Right renal pelvis (tissue), 4 donors: Measurements from ENCODE around the gene DNAH8. TPM values are rescaled to one million over a fixed set of nuclear protein-coding genes. Genes with fewer than 3 reads are reported as not detected.

Experiments
- DNase-seq, 4 donors: peaks; one replicate each; pipeline ENCODE4 v3.0.0-alpha.2; 2013; ENCODE audit warnings: low read depth in 4 of 4, low spot score in 3 of 4, missing footprints in 1 of 4
- polyA plus RNA-seq, 4 donors: library from polyadenylated mRNA; unstranded; fragments of 120-200 nt; gene quantifications; one replicate each; pipeline ENCODE4 v1.2.1, GENCODE V29; 2013; ENCODE audit not compliant: insufficient read length in 4 of 4

The DNAH8 gene
- polyA plus RNA-seq, 4 donors: 0.17 to 0.49 (median 0.26) TPM

DNA sequence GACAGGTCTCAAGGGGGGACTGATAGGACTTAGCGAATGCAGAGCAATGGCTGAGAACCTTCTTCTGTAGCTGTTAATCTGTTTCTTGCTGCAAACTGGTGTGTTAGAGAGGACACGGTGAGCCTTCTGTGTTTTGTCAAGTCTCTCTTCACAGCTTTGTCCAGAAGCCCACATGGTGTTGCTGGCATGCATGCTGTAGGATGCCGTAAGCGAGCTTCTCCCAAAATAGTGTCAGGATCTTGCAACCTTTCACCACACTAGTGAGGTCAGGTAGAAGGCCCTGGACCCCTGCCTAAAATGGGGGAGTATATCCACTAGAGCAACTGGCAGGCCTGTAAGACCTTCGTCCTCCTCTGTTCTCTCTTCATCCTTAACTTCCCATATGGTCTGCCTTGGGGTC, 281.6 kb downstream of the DNAH8 start:
- DNase-seq: no peak

DNA sequence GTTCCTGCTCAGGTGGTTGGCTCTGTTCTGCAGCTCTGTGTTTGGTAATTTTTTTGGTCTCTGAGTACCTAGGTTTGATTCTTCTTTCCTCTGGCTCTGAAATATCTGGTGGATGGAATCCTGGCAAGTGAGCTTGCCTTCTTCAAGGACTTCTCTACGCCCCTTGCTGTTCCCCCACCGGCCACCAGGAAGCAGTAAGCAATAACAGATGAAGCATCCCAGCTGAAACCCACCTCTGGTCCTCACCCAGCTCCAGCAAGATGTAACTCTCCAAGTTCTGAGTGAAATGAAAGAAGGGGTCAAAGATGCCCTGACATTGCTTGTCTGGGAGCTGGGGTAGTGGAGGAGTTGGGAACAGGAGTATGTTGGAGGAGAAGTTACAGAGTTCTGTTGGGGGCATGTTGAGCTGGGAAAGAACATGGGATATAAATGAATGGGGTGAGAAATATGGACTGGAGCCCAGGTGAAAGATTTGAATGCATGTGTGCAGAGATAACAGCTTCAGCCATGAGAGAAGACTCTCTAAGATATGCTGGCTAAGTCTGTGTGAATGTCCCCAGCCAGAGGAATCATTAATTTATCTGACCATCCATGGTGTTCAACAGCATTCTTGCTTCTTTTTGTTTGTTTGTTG, 282.1 kb downstream of the DNAH8 start:
- peak; percentile 18 to 31 (median 24) for DNase-seq

DNA sequence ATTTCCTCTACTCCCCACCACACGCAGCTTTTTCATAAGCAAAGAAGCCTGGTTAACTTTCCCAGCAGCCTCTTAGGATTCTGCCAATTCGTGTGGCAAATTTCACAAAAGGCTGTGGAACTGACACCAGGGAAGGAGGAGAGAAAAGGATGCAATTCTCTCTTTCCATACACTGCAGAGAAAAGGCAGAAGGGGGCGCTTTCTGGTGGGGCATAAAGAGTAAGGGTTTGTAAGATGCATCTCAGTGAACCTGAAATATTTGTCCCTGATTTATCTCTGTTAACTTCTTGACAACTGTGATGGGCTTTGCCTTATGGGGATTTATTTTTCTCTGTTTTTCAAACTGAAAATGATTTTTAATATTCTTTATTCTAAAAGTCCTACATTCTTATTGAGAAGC, 288.0 kb downstream of the DNAH8 start:
- no peak for DNase-seq

DNA sequence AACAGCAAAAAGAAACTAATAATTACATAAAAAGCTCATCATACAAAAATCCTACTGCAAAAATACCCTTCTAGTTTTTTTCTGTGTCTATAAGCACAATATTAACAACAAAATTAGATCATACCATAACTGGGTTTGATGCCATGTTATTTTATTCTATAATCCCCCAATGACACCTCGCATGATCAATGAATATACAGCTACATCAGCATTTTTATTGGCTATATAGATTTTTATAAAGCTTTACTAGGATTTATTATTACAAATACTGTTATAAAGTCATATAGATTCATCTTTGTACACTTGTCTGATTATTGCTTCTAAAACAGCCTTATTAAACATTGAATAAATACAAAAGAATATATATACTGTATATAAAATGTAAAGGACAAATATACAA, 288.4 kb downstream of the DNAH8 start:
- DNase-seq: no peak

DNA sequence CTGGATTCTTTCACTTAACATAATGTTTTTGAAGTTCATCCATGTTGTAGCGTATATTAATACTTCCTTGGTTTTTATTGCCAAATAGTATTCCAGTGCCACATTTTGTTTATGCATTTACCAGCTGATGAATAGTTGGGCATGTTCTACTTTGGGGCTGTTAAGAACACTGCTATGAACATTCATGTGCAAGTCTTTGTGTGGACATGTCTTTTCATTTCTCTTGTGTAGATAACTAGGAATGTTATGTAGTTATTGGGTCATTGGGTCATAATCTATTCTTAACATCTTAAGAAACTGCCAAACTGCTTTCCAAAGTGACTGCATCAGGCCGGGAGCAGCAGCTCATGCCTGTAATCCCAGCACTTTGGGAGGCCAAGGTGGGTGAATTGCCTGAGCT, 289.7 kb downstream of the DNAH8 start:
- no peak for DNase-seq

DNA sequence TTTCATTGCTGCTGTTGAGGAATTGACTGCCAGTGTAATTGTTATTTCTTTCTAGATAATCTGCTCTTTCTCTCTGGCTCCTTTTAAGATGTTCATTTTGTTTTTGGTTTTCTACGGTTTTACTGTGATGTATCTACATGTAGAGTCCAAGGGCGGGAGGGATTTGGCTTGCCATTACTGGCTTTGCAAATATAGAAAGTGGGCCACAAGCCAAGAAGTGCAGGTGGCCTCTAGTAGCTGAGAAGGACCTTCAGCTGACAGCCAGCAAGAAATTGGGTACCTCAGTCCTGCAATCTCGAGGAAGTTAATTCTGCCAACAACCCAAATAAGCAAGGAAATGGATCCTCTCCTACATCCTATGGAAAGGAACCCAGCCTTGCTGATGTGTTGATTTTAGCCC, 290.7 kb downstream of the DNAH8 start:
- no peak for DNase-seq

DNA sequence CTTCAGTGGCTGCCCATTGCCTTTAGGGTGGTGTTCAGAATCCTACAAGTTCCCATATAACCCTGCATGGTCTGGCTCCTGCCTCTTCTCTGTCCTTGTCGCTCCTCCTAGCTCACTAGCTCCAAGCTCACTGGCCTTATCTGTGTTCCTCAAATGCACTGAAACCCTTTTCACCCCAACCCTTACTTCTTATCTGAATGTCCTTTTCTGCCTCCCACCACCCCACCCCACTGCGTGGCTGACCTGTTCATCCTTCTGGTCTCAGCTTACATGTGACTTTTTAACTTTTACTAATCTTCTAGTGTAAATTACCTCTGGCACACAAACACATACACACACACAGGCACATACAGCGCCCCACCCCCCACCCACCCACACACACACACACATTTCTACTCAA, 292.5 kb downstream of the DNAH8 start:
- no peak for DNase-seq

DNA sequence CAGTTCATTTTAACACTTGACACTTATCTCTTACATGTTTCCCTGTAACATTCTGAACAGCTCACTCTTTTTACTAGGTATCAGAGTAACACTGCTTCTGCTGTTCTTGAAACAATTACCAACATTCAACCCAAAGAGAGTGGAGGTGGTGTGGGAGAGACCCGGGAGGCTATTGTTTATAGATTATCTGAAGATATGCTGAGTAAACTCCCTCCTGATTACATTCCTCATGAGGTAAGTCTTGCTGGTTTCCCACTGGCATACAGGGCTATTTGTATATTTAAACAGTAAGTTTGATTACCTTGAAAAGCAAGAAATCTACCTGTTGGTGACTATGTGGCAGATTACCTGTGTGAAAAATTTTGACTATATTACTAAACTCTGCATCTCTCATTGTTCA, 293.6 kb downstream of the DNAH8 start:
- no peak for DNase-seq

DNA sequence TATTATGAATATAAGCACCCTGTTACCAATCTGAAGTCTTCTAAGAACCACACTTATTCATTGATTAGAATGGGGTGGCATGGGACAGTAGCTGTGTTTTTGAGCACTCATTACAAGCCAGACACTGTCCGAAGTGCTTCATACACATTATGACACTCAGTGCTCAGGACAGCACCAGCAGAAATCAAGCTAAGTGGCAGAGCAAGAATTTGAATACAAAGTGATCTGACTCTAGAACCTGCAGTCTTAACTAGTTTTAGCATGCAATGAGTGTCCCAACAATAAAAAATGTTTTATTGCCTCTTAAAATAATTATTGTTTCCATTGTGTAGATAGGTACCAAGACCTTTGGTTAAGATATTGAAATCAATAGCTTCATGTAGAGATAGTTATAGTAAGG, 294.4 kb downstream of the DNAH8 start:
- DNase-seq: no peak

DNA sequence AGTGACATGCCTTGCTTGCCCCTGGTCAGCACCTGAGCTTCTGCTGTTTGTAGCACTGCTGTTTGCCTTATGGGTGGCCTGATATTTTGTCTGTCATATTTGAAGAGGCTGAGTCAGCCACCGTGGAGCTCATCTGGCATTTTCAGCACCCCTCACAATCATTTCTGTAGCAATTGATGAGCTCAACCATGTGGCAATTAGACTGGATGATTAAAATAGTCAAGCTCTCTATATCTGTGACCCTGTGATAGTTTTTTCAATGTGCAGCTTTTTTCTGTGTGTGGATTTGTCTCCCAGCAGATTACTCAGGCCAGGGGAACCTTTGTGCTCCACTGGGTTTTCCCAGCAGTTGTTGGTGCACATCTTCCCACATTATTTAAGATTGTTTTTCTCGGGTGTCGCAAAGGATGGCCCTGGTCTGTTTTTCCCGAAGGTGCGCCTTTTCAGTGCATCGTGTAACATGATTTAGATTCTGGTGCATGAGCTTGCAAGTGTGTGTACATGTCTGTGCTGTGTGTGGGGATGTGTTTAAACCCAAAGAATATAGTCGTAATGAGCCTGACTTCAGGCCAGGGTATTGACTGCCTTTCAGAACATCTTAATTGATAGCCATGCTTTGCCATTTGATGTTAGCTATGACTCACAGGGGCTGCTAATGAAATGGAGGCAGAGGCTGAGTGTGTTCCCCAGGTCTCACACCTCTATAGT, 301.9 kb downstream of the DNAH8 start:
- no peak for DNase-seq

DNA sequence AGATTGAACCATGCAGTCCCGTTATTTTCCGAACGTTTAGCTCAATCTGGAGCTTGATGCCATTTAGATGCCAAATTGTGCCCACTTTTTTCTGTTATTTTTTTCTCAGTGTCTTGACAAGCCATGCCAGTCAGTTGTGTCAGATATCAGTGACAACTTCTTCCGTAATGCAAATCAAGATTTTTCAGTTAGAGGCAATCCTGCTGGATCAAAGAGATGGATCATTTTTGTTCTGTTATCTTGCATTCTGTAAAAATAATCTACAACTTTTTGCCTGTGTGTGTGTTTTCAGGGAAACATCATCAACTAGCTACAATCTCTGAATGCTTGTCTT, 302.4 kb downstream of the DNAH8 start:
- DNase-seq: no peak

DNA sequence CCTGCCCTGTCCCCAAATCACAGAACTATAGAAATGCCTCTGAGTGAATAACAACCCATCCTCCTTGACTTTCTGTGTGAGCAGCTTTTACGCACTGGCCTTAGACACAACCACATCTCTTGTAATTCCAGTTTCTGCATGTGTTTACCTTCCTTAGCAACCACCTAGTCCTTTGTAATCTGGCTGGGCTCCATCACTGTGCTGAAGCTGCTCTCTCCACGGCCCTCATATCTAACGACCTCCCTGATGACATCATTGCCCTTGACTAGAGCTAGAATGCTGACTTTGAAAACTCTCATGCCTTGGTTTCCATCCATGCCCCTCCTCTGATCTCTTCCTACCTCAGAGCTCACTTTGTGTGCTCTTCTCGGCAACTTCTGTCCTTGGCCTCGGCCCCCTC, 303.0 kb downstream of the DNAH8 start:
- no peak for DNase-seq

DNA sequence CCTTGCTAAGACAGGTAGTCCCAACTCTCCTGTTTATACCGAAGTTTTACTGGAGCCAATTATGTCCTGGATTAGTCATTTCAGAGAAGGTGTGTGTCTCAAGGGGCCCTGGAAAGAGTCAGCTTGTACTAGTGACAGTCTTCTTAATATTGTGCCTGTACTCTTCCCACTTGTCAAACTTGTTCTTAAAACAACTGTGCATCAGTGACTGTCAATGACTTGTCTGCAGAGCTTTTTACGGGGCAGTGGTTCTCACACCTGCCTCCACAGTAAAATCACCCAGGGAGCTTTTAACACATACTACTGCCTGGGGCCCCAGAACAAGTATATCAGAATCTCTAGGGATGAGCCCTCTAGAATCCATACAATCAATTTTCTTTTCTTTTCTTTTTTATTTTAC, 305.0 kb downstream of the DNAH8 start:
- DNase-seq: no peak

DNA sequence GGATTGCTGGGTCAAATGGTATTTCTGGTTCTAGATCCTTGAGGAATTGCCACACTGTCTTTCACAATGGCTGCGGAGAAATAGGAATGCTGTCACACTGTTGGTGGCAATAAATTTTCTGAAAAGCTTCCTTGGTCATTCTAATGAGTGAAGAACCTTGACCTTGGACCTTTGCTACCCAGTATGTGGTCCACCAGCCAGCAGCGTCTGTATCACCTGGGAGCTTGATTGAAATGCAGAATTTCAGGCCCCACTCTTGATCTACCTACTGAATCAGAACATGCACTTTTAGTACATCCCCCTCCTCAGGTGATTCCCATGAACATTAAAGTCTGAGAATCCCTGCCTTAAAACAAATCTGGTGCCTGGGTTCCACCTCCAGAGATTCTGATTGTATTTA, 305.9 kb downstream of the DNAH8 start:
- DNase-seq: no peak

DNA sequence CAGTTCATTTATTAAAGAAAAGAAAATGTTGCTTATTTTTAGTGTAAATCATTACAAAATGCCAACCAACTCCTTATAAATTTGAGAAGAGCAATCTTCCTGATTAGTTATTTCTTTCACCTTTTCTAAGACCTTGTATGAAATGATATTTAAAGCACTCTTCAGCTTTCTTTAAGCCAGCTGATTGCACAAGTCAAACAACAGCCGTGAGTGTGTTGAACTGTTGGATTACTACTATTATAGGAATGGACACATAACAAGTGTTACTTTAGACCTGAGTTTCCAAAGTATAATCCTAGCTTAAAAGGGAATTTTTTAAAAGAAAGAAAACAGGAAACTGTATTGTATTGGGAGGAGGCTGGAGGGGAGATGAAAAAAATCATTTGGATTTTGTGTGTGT, 306.7 kb downstream of the DNAH8 start:
- DNase-seq: no peak

DNA sequence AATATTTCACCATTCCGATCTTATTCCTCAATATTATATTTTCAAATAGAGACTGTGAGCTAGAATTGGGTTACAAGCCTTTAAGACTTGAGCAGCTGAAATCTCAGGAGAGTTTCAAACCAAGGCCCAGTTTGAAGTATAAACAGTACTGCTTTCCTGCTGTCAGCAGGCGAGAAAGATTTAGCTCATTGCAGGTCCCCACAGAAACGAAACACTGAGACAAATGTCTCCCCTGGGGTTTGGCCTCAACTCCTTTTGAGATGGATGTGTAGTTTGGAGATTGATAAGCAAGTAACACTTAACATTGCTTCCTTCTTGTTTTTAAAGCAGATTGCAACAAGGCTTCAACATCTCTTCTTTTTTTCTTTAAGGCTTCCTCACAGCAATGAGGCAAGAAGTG, 311.1 kb downstream of the DNAH8 start:
- DNase-seq: peak in 1 of 4 donors; percentile 5

DNA sequence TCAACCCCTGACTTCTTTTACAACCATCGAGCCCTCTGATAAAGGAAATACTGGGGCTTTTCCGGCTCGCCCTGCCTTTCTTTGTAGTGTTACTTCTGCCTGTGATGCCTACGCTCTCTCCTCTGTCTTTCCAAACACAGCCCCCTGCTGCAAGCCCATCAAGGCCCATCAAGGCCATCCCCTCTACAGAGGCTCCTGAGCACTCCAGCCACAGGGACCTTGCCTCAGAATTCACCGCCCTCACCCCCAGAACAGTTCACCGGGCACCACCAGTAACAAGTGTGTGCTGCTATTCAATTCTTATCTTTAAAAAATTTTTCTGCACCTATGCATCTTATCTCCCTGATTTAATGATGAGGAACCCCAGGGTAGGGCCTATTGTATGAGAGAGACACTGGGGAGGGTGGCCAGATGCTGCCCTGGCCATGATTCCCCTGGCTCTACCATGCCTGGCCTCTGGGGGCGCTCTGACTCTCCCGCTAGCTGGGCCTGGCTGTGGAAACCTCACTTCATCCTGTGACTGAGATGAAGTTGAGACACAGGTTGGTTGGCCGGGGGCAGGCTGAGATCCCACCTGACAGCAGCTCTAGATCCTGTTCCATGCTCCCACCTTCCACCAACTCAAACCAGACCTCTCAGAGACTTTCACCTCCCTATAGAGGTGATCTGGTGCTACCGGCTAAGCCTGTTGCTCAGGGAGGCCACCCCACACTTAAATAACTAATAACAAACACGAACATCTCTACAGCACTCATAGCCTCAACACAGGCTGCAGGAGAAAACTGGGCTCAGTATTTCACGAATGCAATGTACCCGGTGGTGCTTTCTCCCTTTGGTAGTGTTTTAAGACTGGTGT, 314.3 kb downstream of the DNAH8 start:
- no peak for DNase-seq

DNA sequence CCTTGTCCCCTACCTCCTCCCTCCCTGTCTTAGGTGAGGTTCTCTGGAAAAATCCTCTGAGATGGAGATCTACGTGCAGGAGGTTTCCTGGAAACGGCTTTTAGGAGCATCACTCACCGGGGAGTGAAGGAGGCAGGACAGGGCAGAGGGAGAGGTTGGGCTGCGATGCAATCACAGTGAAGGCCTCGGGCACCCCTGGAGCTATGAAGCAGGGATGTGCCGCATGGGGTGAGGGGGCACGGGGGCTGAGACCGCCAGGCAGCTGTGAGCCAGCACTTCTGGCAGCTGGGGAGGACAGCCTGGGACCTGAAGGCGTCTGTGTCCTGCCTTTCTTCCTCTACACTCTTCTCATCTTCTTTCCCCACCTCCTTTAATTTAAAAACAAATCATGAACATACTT, 320.6 kb downstream of the DNAH8 start:
- DNase-seq: no peak

DNA sequence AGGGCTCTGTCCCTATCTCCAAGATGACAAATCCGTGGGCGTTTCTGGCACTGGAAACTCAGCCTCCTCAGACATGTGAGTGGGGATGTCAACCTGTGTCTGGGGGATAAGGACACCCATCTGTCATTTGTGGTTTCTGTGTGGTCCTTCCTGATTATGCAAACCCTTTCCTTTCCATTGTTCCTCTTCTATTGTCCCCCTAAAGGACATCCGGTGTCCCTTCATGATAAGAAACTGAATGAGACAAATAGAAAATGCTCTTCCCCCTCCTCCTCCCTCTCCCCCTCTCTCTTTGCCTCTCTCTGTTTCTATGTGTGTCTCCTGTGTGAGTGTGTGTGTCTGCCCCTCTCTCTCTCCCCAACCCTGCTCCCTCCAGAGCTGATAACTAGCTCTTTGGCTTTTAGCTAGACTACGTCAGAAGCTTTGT, 322.0 kb downstream of the DNAH8 start:
- no peak for DNase-seq

DNA sequence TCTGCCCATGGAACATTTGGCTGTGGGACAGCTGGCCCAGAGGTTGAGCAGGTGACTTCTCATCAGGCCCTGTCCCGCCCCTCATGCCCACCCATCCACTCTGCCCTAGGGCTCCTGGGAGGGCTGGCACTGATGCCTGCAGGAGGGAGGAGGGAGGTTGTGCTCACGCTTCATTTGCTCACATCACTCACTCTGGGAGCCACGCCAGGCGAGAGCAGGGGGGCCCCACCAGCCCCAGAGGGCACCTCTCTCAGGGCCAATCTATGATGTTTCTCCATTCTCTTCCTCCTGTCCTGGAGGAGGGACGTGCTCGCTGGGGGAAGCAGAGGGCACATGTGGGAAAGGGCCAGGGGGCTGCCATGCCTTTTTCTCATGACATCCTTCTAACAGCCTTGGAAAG, 322.6 kb downstream of the DNAH8 start:
- DNase-seq: no peak

DNA sequence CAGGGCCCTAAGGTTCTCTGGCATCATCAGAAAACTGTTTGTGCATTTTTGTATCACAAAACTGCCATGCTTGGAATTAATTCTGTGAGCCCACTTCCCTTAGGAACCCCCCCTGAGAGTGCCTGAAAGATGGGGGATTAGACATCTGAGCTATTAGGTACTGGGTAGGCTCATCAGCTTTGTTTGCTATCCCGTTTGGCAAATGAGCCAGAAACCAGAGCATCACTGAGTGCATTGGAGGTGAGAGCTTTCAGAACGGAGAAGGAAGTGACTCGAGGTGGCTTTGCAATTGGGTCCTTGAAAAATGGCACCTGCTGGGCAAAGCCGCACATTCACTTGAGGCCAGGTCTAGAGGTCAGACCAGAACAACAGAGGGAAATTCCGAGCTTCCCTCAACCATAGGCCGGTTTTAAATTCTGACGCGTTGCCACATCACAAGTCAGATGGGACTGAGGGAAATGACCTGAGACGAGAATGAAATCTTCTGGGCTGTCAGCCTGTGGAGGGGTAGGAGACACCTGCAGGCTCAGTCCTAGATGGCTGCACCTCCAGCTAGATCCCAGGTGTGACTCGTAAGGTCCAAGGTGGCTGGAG, 325.1 kb downstream of the DNAH8 start:
- DNase-seq: no peak
